K562 (cell line): ENCODE measurements around the gene PDZRN3. TPM values are rescaled to one million over a fixed set of nuclear protein-coding genes. Genes with fewer than 3 reads are reported as not detected.

Experiments
- ATAC-seq: fragments of 200-7000 bp; cut with Tn5 transposase; 3 replicates; pipeline ENCODE4 v1.9.1; 2020; ENCODE audit warnings: moderate library complexity
- BruUV-seq: library from RNA; stranded (reverse); fragments of 400-500 nt; replicated peaks from 2 replicates; lab custom pipeline; 2021; lab: Mats Ljungman, UMichigan
- CTCF ChIA-PET: fragments of 300-600 bp; formaldehyde crosslinking; extraction: SDS; loops from one replicate; lab custom pipeline; 2021; ENCODE audit warnings: low intra/inter-chr PET ratio; lab: Yijun Ruan, JAX
- POLR2A ChIA-PET: fragments of 300-600, 350-650 bp; sonication (Branson Sonifier 250); formaldehyde crosslinking; extraction: SDS; loops from one replicate; lab custom pipeline; 2021; ENCODE audit warnings: antibody characterized with exemption, inconsistent platforms; lab: Yijun Ruan, JAX
- DNase-seq, 4 experiments: peaks; one replicate each; pipeline versions ENCODE4 v3.0.0 to v3.0.0-alpha.2; 2011 to 2018; ENCODE audit warnings: low spot score in 3 of 4, mixed read lengths in 3 of 4; ENCODE audit errors: extremely low read depth in 1 of 4
- FAIRE-seq: peaks from 2 replicates; lab custom pipeline; 2011; peaks lifted over from hg19 to GRCh38; lab: Jason Lieb, UNC
- H2AFZ ChIP-seq: 2 replicates; pipeline ENCODE4 v1.6.0; 2011; ENCODE audit warnings: low read depth, low read length, control low read depth, inconsistent platforms
- H3K27ac ChIP-seq: fragments of 200-600 bp; 3 replicates; pipeline ENCODE4 v1.8.0; 2011; ENCODE audit warnings: low read depth, mild to moderate bottlenecking, control low read depth, inconsistent platforms, low read length, moderate library complexity, mixed read lengths; ENCODE audit errors: extremely low read depth
- H3K27me3 ChIP-seq, 2 experiments: fragments of 300-600 bp in 1 of 2; 2 replicates in 1 of 2; 3 replicates in 1 of 2; pipeline versions ENCODE4 v1.6.0 to v1.8.0; 2011; ENCODE audit warnings: inconsistent platforms in 2 of 2, low read length in 2 of 2, mild to moderate bottlenecking in 1 of 2, mixed read lengths in 1 of 2, moderate library complexity in 1 of 2; ENCODE audit not compliant: control insufficient read depth in 2 of 2, insufficient read depth in 2 of 2
- H3K36me3 ChIP-seq: fragments of 300-600 bp; 3 replicates; pipeline ENCODE4 v1.8.0; 2011; ENCODE audit warnings: mild to moderate bottlenecking, low read length, inconsistent platforms; ENCODE audit not compliant: control insufficient read depth, insufficient read depth
- H3K4me1 ChIP-seq, 2 experiments: fragments of 200-600 bp in 1 of 2; replicated peaks in 1 of 2; 2 replicates in 1 of 2; 3 replicates in 1 of 2; pipeline versions ENCODE4 v1.5.1 to v1.8.0; 2011; ENCODE audit warnings: inconsistent platforms in 2 of 2, low read length in 2 of 2, mild to moderate bottlenecking in 1 of 2, mixed read lengths in 1 of 2, moderate library complexity in 1 of 2; ENCODE audit not compliant: control insufficient read depth in 2 of 2, insufficient read depth in 2 of 2
- H3K4me2 ChIP-seq: 2 replicates; pipeline ENCODE4 v1.6.1; 2011; ENCODE audit warnings: low read length, control low read depth, inconsistent platforms, mixed read lengths; ENCODE audit not compliant: insufficient read depth
- H3K4me3 ChIP-seq: fragments of 200-600 bp; sonication (generic), shearing (Covaris generic); 2 replicates; pipeline ENCODE4 v1.5.1; 2016; ENCODE audit warnings: control low read depth, inconsistent platforms
- H3K79me2 ChIP-seq: fragments of 200-600 bp; 3 replicates; pipeline ENCODE4 v1.8.0; 2011; ENCODE audit warnings: low read length, inconsistent platforms; ENCODE audit not compliant: control insufficient read depth, insufficient read depth
- H3K9ac ChIP-seq, 2 experiments: 2 replicates each; pipeline versions ENCODE4 v1.6.0 to v1.6.1; 2011; ENCODE audit warnings: low read depth in 2 of 2, low read length in 2 of 2, control low read depth in 1 of 2, inconsistent platforms in 1 of 2, mild to moderate bottlenecking in 1 of 2, mixed read lengths in 1 of 2; ENCODE audit not compliant: insufficient read depth in 1 of 2
- H3K9me1 ChIP-seq: one replicate; pipeline ENCODE4 v1.6.0; 2011; ENCODE audit warnings: inconsistent platforms, mild to moderate bottlenecking, low read length, moderate library complexity; ENCODE audit not compliant: control insufficient read depth, insufficient read depth
- H3K9me3 ChIP-seq: replicated peaks from 2 replicates; pipeline ENCODE4 v1.5.1; 2011; ENCODE audit warnings: low read depth, low read length, inconsistent platforms; ENCODE audit not compliant: control insufficient read depth, insufficient read depth
- H4K20me1 ChIP-seq: replicated peaks from 2 replicates; pipeline ENCODE4 v1.6.1; 2011; ENCODE audit warnings: low read length, inconsistent platforms, mixed read lengths; ENCODE audit not compliant: control insufficient read depth, insufficient read depth
- CREB3L1 ChIP-seq: fragments of 450-650 bp; IDR thresholded peaks from 2 replicates; pipeline ENCODE4 v1.6.1; 2014; ENCODE audit warnings: low read depth, mild to moderate bottlenecking, moderate library complexity, borderline replicate concordance
- E2F5 ChIP-seq: sonication (generic); formaldehyde crosslinking; IDR thresholded peaks from 2 replicates; pipeline ENCODE4 v1.8.0; 2022; ENCODE audit warnings: mild to moderate bottlenecking, missing genetic modification reagents
- EGR1 ChIP-seq: fragments of 450-650 bp; conservative IDR thresholded peaks from 2 replicates; pipeline ENCODE4 v1.6.1; 2017; ENCODE audit warnings: mild to moderate bottlenecking
- FOSL1 ChIP-seq: fragments of 200-800 bp; sonication (Bioruptor generic); conservative IDR thresholded peaks from 2 replicates; pipeline ENCODE4 v1.6.1; 2016; ENCODE audit warnings: missing genetic modification characterization, missing compliant biosample characterization
- HEY1 ChIP-seq: fragments of 250-450 bp; sonication (Bioruptor Pico); IDR thresholded peaks from 2 replicates; pipeline ENCODE4 v1.5.0; 2020; ENCODE audit warnings: mild to moderate bottlenecking, moderate library complexity, borderline replicate concordance
- HINFP ChIP-seq: fragments of 450-650 bp; conservative IDR thresholded peaks from 2 replicates; pipeline ENCODE4 v1.6.1; 2016; ENCODE audit warnings: missing genetic modification characterization, low read depth, mild to moderate bottlenecking, control low read depth, missing compliant biosample characterization
- HMGN3 ChIP-seq: IDR thresholded peaks from 2 replicates; pipeline ENCODE4 v1.6.1; 2011; ENCODE audit warnings: borderline replicate concordance, low read depth, mild to moderate bottlenecking, mixed read lengths, low read length; ENCODE audit not compliant: insufficient read length; ENCODE audit errors: extremely low read depth
- ZNF217 ChIP-seq: sonication (generic); formaldehyde crosslinking; IDR thresholded peaks from 2 replicates; pipeline ENCODE4 v1.8.0; 2022; ENCODE audit warnings: mild to moderate bottlenecking, missing genetic modification reagents
- ZNF398 ChIP-seq: fragments of 250-450 bp; sonication (Bioruptor Pico); IDR thresholded peaks from 2 replicates; pipeline ENCODE4 v1.8.0; 2021; ENCODE audit warnings: moderate library complexity, mild to moderate bottlenecking, inconsistent platforms
- WGBS: fragments of 100-300 bp; shearing (Covaris generic); methylation state at CpG from one replicate; pipeline ENCODE4 v1.1.6; 2016; ENCODE audit warnings: low coverage, mixed read lengths; ENCODE audit not compliant: insufficient coverage; ENCODE audit errors: missing lambda C conversion rate; 5-methylcytosine and 5-hydroxymethylcytosine counted together
- in situ Hi-C: fragments of 300-500 bp; cut with MboI; formaldehyde crosslinking; loops from 4 replicates; pipeline ENCODE4 v1.15.0; 2018; ENCODE audit warnings: inconsistent platforms, mixed read lengths
- intact Hi-C: fragments of 100-400 bp; cut with micrococcal nuclease; formaldehyde crosslinking; loops from 2 replicates; pipeline ENCODE4 v1.14.2; 2022
- polyA plus RNA-seq, 8 experiments: library from polyadenylated mRNA; depleted of rRNA in 4 of 8; stranded (reverse) in 5 of 8; unstranded in 3 of 8; fragments of >200 nt; fragmentation: Nextera tagmentation in 2 of 8; fragmentation: Illumina TruSeq in 1 of 8; extraction: Ambion mirVana in 2 of 8; extraction: Trizol in 1 of 8; gene quantifications; 2 replicates each; pipeline versions ENCODE4 v1.2.1 to v1.2.3, GENCODE V29; 2011 to 2014; ENCODE audit warnings: inconsistent platforms in 1 of 8, missing spikeins in 1 of 8
- total RNA-seq, 7 experiments: library from RNA; depleted of rRNA in 6 of 7; stranded (reverse); fragments of >200 nt in 6 of 7; fragmentation: Illumina TruSeq in 2 of 7; extraction: Trizol in 2 of 7; gene quantifications; 2 replicates each; pipeline versions ENCODE4 v1.2.1 to v1.2.3, GENCODE V29; 2011 to 2021; ENCODE audit warnings: low replicate concordance in 1 of 7

Gene PDZRN3
- total and polyA plus RNA-seq, 9 of the 15 experiments (the other 6 are each of a cell fraction or from before 2014, with no cell fraction given): 0.16 TPM; not detected in 8

- in situ Hi-C loops: no loop called here
- Histone ChIP-seq H3K27ac (no peak overlapping the region), H3K79me2 (no peaks in the 10 kb centered on the region), H2AFZ (no peak overlapping the region), H3K27me3 (no peaks in the 10 kb centered on the region), H3K4me2 (no peak overlapping the region), H3K36me3 (no peaks in the 10 kb centered on the region), H3K4me3 (no peak overlapping the region), H3K4me1 (no peaks in the 10 kb centered on the region), H3K9ac (no peak overlapping the region), H3K9me1 (no peaks in the 10 kb centered on the region), H4K20me1 (no peaks in the 10 kb centered on the region), H3K9me3 (no peaks in the 10 kb centered on the region)
- no peak for ATAC-seq
- DNase-seq: no peak
- TF ChIP-seq HINFP (tag) (no peak), HMGN3 (no peak), ZNF217 (CRISPR knock-in tag) (no peak), CREB3L1 (no peak), E2F5 (CRISPR knock-in tag) (no peak), EGR1 (no peak), ZNF398 (no peak), HEY1 (CRISPR knock-in tag) (no peak), FOSL1 (tag) (no peak)
- CTCF ChIA-PET: no interaction called here
- no TSS peak for BruUV-seq
- intact Hi-C loops: no loop called here
- FAIRE-seq: no peak
- 0% methylated on average over 2 of the region's 2 CpGs for WGBS
- POLR2A ChIA-PET: no interaction called here
Observed at GRCh38 chr3:73618461-73618860, 6.3 kb downstream of the PDZRN3 start.
